ENCODE data around the gene ZXDA. TPM values are rescaled to one million over a fixed set of nuclear protein-coding genes. Genes with fewer than 3 reads are reported as not detected.
"Not testable (repeated sequence)": the region's sequence is repeated elsewhere in the genome, so short reads cannot be mapped to it uniquely, and the experiment has no call there.

The ZXDA gene
- total RNA-seq, 1 donor from 2014 or later, result 1.8 TPM

DNA sequence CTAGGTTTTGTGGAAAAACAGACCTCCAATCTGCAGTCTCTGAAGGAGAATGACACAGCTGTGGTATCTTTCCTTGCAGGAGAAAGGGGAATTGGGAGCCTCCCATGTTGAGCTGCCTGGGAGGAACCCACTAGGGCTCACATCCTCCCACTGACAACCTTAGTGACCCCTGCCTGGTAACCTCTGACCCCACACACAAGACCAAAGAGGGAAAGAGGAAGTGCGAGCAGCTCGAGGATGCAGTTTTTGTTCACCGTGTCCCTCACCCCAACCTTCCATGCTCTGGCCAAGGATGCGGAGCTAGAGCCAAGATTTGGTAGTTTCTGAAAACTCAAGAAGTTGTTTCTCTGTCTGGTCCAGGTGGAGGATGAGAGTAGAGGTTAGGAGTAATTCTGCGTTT lies 5.4 kb upstream of the ZXDA start:
- Histone ChIP-seq H3K79me2 (ENCODE audit: insufficient read depth, low read length) (no peaks in the 10 kb centered on the region), H3K9me3 (ENCODE audit: insufficient read depth, low read depth, low read length) (no peaks in the 10 kb centered on the region), H2AFZ (ENCODE audit: low read depth, low read length) (no peak overlapping the region), H4K20me1 (ENCODE audit: insufficient read depth, low read length) (no peaks in the 10 kb centered on the region), H3K9ac (ENCODE audit: low read length) (no peak overlapping the region), H3K27me3 (ENCODE audit: insufficient read depth, low read length) (no peaks in the 10 kb centered on the region), H3K4me3 (ENCODE audit: insufficient read depth, low read depth, low read length) (no peak overlapping the region), H3K4me1 (ENCODE audit: insufficient read depth, low read length) (no peaks in the 10 kb centered on the region), H3K36me3 (ENCODE audit: insufficient read depth, low read length) (no peaks in the 10 kb centered on the region), H3K27ac (ENCODE audit: low read depth, low read length) (no peak overlapping the region), H3K4me2 (ENCODE audit: low read length) (no peak overlapping the region)
- no peaks in the 10 kb centered on the region for H3K36me3 Mint-ChIP-seq (ENCODE audit: low read depth, unreplicated experiment)
- no peak for DNase-seq (ENCODE audit: low read depth)
- TF ChIP-seq EZH2 (IDR thresholded peaks at IDR 0.05; ENCODE audit: insufficient read depth, low read length), result no peak
- TF ChIP-seq, protein P1, sequence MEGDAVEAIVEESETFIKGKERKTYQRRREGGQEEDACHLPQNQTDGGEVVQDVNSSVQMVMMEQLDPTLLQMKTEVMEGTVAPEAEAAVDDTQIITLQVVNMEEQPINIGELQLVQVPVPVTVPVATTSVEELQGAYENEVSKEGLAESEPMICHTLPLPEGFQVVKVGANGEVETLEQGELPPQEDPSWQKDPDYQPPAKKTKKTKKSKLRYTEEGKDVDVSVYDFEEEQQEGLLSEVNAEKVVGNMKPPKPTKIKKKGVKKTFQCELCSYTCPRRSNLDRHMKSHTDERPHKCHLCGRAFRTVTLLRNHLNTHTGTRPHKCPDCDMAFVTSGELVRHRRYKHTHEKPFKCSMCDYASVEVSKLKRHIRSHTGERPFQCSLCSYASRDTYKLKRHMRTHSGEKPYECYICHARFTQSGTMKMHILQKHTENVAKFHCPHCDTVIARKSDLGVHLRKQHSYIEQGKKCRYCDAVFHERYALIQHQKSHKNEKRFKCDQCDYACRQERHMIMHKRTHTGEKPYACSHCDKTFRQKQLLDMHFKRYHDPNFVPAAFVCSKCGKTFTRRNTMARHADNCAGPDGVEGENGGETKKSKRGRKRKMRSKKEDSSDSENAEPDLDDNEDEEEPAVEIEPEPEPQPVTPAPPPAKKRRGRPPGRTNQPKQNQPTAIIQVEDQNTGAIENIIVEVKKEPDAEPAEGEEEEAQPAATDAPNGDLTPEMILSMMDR (IDR thresholded peaks at IDR 0.05; ENCODE audit: insufficient read depth, low read depth, low read length), result no peak
- H3K4me3 Mint-ChIP-seq (ENCODE audit: unreplicated experiment), result no peak overlapping the region
- FAIRE-seq, result no peak
- no peaks in the 10 kb centered on the region for H3K27me3 Mint-ChIP-seq (ENCODE audit: low read depth, unreplicated experiment)
- H3K4me1 Mint-ChIP-seq (ENCODE audit: low read depth, unreplicated experiment), result no peaks in the 10 kb centered on the region
- H3K9me3 Mint-ChIP-seq (ENCODE audit: unreplicated experiment), result no peaks in the 10 kb centered on the region
- H3K27ac Mint-ChIP-seq (ENCODE audit: unreplicated experiment), result no peak overlapping the region

DNA sequence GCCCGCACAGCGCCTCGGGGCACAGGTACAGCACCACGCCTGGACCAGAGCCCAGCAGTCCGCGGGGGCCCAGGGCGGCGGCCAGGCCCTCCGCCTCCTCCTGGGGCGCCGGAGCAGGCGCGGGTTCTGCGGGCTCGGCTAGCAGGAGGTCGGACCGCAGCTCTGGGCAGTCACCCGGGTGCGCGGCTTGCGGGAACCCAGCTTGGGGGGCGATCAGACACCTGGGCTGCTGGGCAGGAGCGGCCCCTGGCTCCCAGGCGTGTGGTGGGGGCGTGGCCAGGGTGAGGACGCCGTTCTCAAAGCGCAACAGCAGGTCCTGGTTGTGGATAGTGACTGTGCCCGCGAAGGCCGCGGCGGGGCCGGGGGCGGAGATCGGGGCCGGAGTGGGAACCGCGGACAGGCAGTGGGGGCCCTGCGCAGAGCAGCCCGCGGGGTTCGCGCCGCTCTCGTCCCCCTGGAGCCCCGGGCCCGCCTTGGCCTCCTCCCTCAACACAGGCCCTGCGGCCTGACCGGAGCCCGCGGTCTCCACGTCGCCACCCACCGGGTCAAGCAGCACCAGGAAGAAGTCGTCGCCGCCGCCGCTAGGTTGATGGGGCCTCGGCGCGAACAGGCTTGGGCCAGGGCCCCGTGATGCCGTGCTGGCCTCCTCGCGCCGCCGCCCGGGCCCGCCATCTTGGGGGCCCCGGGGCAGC lies 517 bp downstream of the ZXDA start:
- not testable (repeated sequence) for H3K4me1 Mint-ChIP-seq (ENCODE audit: low read depth, unreplicated experiment); H4K20me1 ChIP-seq (ENCODE audit: insufficient read depth, low read length); H3K9me3 ChIP-seq (ENCODE audit: insufficient read depth, low read depth, low read length); H3K4me3 Mint-ChIP-seq (ENCODE audit: unreplicated experiment); H3K27me3 Mint-ChIP-seq (ENCODE audit: low read depth, unreplicated experiment); H3K36me3 Mint-ChIP-seq (ENCODE audit: low read depth, unreplicated experiment); H3K27ac Mint-ChIP-seq (ENCODE audit: unreplicated experiment); H3K4me1 ChIP-seq (ENCODE audit: insufficient read depth, low read length); H3K36me3 ChIP-seq (ENCODE audit: insufficient read depth, low read length); H2AFZ ChIP-seq (ENCODE audit: low read depth, low read length); H3K9me3 Mint-ChIP-seq (ENCODE audit: unreplicated experiment); H3K27me3 ChIP-seq (ENCODE audit: insufficient read depth, low read length); H3K27ac ChIP-seq (ENCODE audit: low read depth, low read length); DNase-seq (ENCODE audit: low read depth); H3K79me2 ChIP-seq (ENCODE audit: insufficient read depth, low read length)
- peak; percentile 79 for FAIRE-seq
- peak overlapping the region; percentile 73 for H3K4me2 ChIP-seq (ENCODE audit: low read length)
- peak overlapping the region; percentile 67 for H3K9ac ChIP-seq (ENCODE audit: low read length)
- peak overlapping the region; percentile 17 for H3K4me3 ChIP-seq (ENCODE audit: insufficient read depth, low read depth, low read length)

DNA sequence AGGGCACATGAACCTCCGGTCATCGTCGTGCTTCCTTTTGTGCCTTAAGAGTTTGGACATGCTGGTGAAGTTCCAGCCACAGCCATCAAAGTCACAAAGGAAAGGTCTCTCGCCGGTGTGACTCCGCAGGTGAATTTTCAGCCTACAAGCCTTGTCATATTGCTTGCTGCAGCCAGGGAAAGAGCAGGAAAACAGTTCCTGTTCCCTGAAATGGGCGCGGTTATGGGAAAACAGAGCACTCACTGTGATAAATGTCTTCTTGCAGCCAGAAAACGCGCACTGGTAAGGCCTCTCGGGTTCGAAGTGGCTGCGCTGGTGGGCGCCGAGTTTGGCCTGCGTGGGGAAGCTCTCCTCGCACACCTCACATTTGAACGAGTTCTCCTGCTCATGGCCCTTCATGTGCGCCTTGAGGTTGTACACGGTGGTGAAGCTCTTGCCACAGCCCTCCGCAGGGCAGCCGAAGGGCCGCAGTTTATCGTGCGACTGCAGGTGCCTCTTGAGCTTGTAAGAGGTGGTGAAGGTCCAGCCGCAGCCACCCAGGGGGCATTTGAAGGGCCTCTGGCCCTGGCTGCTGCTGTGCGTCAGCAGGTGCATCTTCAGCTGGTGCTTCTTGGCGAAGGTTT lies 1.2 kb downstream of the ZXDA start:
- H3K36me3 Mint-ChIP-seq (ENCODE audit: low read depth, unreplicated experiment); H3K4me1 ChIP-seq (ENCODE audit: insufficient read depth, low read length); DNase-seq (ENCODE audit: low read depth); H4K20me1 ChIP-seq (ENCODE audit: insufficient read depth, low read length); H3K4me1 Mint-ChIP-seq (ENCODE audit: low read depth, unreplicated experiment); H3K36me3 ChIP-seq (ENCODE audit: insufficient read depth, low read length); H3K79me2 ChIP-seq (ENCODE audit: insufficient read depth, low read length); H3K27me3 ChIP-seq (ENCODE audit: insufficient read depth, low read length); H3K4me3 Mint-ChIP-seq (ENCODE audit: unreplicated experiment); FAIRE-seq; H3K27me3 Mint-ChIP-seq (ENCODE audit: low read depth, unreplicated experiment); H3K27ac ChIP-seq (ENCODE audit: low read depth, low read length); H3K9me3 Mint-ChIP-seq (ENCODE audit: unreplicated experiment); H2AFZ ChIP-seq (ENCODE audit: low read depth, low read length); H3K9me3 ChIP-seq (ENCODE audit: insufficient read depth, low read depth, low read length); H3K27ac Mint-ChIP-seq (ENCODE audit: unreplicated experiment): not testable (repeated sequence)
- Histone ChIP-seq H3K4me2 (ENCODE audit: low read length) (peak overlapping the region; percentile 73), H3K4me3 (ENCODE audit: insufficient read depth, low read depth, low read length) (peak overlapping the region; percentile 17), H3K9ac (ENCODE audit: low read length) (peak overlapping the region; percentile 67)

Data from astrocyte (in vitro differentiated cells and primary cell).